ENCODE results near the gene AGO4. TPM values are rescaled to one million over a fixed set of nuclear protein-coding genes. Genes with fewer than 3 reads are reported as not detected.

The AGO4 gene
- total RNA-seq, 1 donor from 2014 or later, result 11.7 TPM

- intact Hi-C loops (cut with micrococcal nuclease), result no loop called here
These were observed 86.4 kb downstream of the AGO4 start for GRCh38 chr1:35894183-35894582.

- intact Hi-C loops (cut with micrococcal nuclease), result no loop called here
These were observed 86.8 kb downstream of the AGO4 start for GRCh38 chr1:35894656-35895055.

- intact Hi-C loops (cut with micrococcal nuclease), result no loop called here
These were observed 92.1 kb downstream of the AGO4 start for GRCh38 chr1:35899941-35900340.

GRCh38 chr1:35901235-35901634, 93.4 kb downstream of the AGO4 start:
- intact Hi-C loops (cut with micrococcal nuclease), result no loop called here

- intact Hi-C loops (cut with micrococcal nuclease), result no loop called here
These were observed 94.9 kb downstream of the AGO4 start for GRCh38 chr1:35902671-35903070.

Other genes starting within 250 kb of the AGO4 start
- gene TFAP2E, start 234.7 kb upstream of the AGO4 start, total RNA-seq, result 0.43 and 0.73 TPM in 2 replicates
- 98.9 and 99.8 TPM in 2 replicates for gene PSMB2, start 166.5 kb upstream of the AGO4 start, total RNA-seq
- 15.8 and 16.5 TPM in 2 replicates for gene C1orf216, start 89.1 kb upstream of the AGO4 start, total RNA-seq
- gene CLSPN, start 38.0 kb upstream of the AGO4 start, total RNA-seq, result 70.3 and 75.8 TPM in 2 replicates
- gene AGO1, start 75.2 kb downstream of the AGO4 start, total RNA-seq, result 23.2 and 23.9 TPM in 2 replicates
- 24.7 and 27.6 TPM in 2 replicates for gene AGO3, start 123.1 kb downstream of the AGO4 start, total RNA-seq